HG03460 (cell line): ENCODE measurements around the gene PDF.
A peak's percentile ranks its signal among the peaks of the same experiment; 100 is the strongest.
"Not testable (repeated sequence)": the region's sequence is repeated elsewhere in the genome, so short reads cannot be mapped to it uniquely, and the experiment has no call there.

Experiments
- ATAC-seq: cut with Tn5 transposase; IDR thresholded peaks from one replicate; pipeline ENCODE4 v1.9.1; 2021; ENCODE audit not compliant: unreplicated experiment

The PDF gene, protein sequence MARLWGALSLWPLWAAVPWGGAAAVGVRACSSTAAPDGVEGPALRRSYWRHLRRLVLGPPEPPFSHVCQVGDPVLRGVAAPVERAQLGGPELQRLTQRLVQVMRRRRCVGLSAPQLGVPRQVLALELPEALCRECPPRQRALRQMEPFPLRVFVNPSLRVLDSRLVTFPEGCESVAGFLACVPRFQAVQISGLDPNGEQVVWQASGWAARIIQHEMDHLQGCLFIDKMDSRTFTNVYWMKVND

GRCh38 chr16:69330286-69331109 lies at the start of gene PDF:
Gene PDF, minus strand, starts transcription at chr16:69330588. Its CDS starts 18 bp downstream, at chr16:69330570.
- peak; percentile 94 for ATAC-seq

- ATAC-seq = no peak
Measured at GRCh38 chr16:69378760-69379159, 48.4 kb upstream of the PDF start.

DNA sequence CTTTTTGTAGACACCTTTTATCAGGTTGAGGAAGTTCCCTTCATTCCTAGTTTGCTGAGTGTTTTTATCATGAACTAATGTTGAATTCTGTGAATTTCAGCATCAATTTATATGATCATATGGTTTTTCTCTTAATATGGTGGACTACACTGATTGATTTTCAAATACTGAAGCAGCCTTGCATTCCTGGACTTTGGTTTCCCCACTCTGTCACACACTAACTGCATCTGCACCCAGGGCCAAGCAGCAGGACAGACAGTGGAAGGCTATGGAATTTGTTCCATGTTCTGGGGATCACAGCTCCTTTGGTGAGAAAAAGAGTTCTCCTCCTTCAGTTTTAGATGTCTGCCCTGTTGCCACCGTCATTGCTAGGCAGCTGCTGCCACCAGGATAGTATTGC lies 47.6 kb upstream of the PDF start:
- no peak for ATAC-seq

- no peak for ATAC-seq
Measured at GRCh38 chr16:69376393-69377059, 46.1 kb upstream of the PDF start.

GRCh38 chr16:69373019-69373418 lies 42.6 kb upstream of the PDF start:
- ATAC-seq = no peak

- no peak for ATAC-seq
Measured at GRCh38 chr16:69371564-69371963, 41.2 kb upstream of the PDF start.

- no peak for ATAC-seq
Measured at GRCh38 chr16:69368866-69369265, 38.5 kb upstream of the PDF start.

- ATAC-seq = no peak
Measured at GRCh38 chr16:69367980-69368379, 37.6 kb upstream of the PDF start.

DNA sequence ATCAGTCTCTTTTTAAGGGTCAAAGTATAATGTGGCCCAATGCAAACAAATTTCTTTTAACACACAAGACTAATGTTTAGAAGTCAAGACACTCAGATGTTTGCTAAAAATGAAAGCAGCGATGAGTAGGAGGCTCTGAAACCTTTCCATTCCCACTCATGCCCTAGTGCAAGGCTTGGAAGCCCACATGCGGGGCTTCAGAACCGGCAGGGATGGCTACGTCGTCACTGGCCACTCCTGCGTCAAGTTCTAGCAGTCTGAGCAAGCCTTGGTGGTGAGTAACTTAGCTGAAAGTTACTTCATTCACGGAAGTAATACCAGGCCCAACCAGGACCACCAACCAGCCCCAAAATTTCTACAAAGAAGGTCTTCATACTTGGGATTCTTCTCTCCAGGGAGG lies 36.0 kb upstream of the PDF start:
- ATAC-seq = no peak

GRCh38 chr16:69365901-69366300 lies 35.5 kb upstream of the PDF start:
- no peak for ATAC-seq

DNA sequence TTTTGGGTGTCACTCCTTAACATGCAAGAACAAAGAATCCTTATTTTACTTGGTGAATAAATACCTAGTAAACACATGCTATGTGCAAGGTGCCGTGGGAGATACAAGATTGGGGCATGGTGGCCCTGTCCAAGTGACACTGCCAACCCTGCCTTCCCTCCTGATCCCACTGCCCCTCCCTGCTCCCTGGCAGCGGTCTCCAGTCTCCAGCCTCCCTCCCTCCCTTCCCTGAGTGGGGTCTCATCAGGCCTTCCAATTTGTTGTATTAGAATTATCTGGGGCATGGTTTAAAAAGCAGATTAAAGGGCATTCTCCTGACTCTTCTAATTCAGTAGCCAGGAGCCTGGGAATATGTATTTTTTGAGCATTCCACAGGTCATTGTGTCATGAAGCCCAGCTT lies 33.7 kb upstream of the PDF start:
- no peak for ATAC-seq

DNA sequence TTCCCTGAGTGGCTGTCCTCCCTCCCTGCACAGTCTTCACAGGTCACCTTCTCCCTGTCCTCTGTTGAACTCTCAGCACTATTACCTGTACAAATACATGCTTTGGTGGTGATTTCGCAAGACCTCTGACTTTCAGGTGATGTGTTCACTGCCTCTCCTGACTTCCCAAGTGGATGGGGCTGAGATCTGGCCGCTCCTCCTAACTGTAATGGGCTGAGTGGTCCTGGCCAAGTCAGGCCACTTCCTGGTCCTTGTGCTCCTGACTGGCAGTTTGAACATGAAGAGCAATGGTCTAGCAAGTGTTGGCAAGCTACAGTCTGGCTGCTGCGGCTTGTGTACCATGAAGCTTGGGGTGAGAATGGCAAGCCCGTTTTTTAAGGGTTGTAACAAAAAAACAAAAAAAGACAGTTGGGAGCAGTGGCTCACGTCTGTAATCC lies 32.9 kb upstream of the PDF start:
- no peak for ATAC-seq

GRCh38 chr16:69360070-69360469 lies 29.7 kb upstream of the PDF start:
- not testable (repeated sequence) for ATAC-seq

- ATAC-seq = no peak
Measured at GRCh38 chr16:69351309-69352027, 21.1 kb upstream of the PDF start, which contains the start of gene TMED6. Gene TMED6, minus strand, starts transcription at chr16:69351786. Its CDS starts 33 bp downstream, at chr16:69351753.

DNA sequence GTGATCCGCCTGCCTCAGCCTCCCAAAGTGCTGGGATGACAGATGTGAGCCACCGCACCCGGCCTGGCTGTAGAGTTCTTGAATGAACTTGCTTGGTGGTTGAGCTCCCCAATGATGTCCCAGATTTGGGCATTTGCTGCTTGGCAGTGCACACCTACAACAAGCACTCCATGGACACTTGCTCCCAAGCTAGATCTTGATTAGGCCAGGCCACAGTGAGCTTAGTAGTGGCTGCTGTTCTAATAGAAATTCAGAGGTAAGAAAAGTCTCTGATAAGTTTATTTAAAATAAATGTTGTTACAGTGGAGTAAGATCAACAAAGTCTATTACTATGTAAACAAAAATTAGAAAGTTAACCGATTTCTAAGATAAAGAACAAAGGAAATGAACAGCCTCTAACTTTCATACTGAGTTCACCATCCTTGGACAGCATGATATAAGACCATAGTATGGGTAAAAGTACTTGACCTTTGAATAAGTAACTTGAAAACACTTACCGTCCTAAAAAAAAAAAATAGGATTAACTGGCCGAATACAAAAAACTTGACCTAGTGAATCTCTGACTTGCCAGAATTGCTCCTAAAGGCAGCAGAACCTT lies 20.2 kb upstream of the PDF start:
- ATAC-seq = no peak

- no peak for ATAC-seq
Measured at GRCh38 chr16:69349536-69349935, 19.1 kb upstream of the PDF start.

DNA sequence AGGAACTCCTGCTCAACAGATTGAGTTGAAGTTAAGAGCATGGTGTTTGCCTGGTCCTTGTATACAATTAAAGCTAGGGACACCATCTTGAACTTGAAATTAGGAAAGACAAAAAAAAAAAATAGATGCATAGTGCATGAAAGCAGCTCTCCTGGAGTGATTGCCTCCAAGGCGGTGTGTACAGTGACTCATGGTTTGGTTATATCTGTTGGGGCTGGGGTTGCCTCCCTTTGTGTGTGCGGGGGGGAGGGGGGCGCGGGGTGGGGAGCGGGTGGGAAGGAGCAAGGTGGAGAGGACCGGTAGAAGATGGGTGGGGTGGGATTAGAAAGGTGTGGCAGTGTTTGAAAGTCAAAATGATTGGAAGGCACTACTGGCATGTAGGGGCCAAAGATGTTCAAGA lies 17.8 kb upstream of the PDF start:
- ATAC-seq = no peak

DNA sequence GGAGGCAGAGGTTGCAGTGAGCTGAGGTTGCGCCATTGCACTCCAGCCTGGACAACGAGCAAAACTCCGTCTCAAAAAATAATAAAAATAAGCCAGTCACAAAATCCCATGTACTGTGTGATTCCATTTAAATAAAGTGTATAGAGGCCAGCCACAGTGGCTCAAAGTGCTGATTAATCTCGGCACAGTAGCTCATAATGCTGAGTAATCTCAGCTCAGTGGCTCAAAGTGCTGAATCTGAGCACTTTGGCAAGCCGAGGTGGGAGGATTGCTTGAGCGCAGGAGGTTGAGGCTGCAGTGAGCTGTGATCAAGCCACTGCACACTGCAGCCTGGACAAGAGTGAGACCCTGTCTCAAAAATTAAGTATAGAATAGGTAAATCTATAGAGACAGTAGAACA lies 16.3 kb upstream of the PDF start:
- ATAC-seq = no peak

DNA sequence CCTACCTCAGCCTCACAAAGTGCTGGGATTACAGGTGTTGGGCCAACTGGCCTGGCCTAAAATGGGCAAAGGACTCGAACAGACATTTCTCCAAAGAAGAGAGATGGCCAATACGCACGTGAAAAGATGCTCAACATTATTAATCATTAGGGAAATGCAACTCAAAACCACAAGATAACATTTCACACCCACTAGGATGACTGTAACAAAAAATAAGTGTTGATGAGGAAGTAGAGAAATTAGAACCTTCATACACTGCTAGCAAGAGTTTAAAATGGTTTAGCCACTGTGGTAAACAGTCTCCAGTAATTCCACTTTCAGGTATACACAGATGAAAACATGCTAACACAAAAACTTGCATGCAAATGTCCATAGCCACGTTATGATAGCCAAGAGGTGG lies 15.5 kb upstream of the PDF start:
- no peak for ATAC-seq

- ATAC-seq = no peak
Measured at GRCh38 chr16:69344171-69344570, 13.8 kb upstream of the PDF start.
